GM06990 (cell line): Measurements from ENCODE around the gene RHOBTB3.

Source experiments
- DNase-seq: peaks from one replicate; pipeline ENCODE4 v3.0.0-alpha.2; 2011; ENCODE audit not compliant: insufficient read length; ENCODE audit errors: extremely low read depth
- H3K27me3 ChIP-seq: replicated peaks from 2 replicates; pipeline ENCODE4 v1.6.0; 2011; ENCODE audit warnings: low read length; ENCODE audit not compliant: control insufficient read depth, insufficient read depth
- H3K36me3 ChIP-seq: 2 replicates; pipeline ENCODE4 v1.5.1; 2011; ENCODE audit warnings: low read length; ENCODE audit not compliant: control insufficient read depth, insufficient read depth
- H3K4me3 ChIP-seq: replicated peaks from 2 replicates; pipeline ENCODE4 v1.5.1; 2011; ENCODE audit warnings: low read depth, mild to moderate bottlenecking, control low read depth, low read length
- CTCF ChIP-seq: IDR thresholded peaks from 2 replicates; pipeline ENCODE4 v1.5.1; 2011; ENCODE audit warnings: low read length, control low read depth, mild to moderate bottlenecking, inconsistent platforms; ENCODE audit not compliant: insufficient read depth, poor library complexity, severe bottlenecking

Gene RHOBTB3

GRCh38 chr5:95735406-95735805 is 4.3 kb downstream of the RHOBTB3 start:
- no peak overlapping the region for H3K4me3 ChIP-seq
- DNase-seq, result no peak
- no peak for TF ChIP-seq CTCF
- no peaks in the 10 kb centered on the region for H3K27me3 ChIP-seq
- H3K36me3 ChIP-seq, result no peaks in the 10 kb centered on the region; the same call in 1 of the 2 replicates

GRCh38 chr5:95738072-95738471 is 6.9 kb downstream of the RHOBTB3 start:
- no peaks in the 10 kb centered on the region; the same call in 1 of the 2 replicates for H3K36me3 ChIP-seq
- TF ChIP-seq CTCF, result no peak
- no peak for DNase-seq
- H3K4me3 ChIP-seq, result no peak overlapping the region
- no peaks in the 10 kb centered on the region for H3K27me3 ChIP-seq

- no peaks in the 10 kb centered on the region; the same call in 1 of the 2 replicates for H3K36me3 ChIP-seq
- no peaks in the 10 kb centered on the region for H3K27me3 ChIP-seq
- TF ChIP-seq CTCF, result no peak
- DNase-seq, result no peak
- H3K4me3 ChIP-seq, result no peak overlapping the region
These were observed 7.7 kb downstream of the RHOBTB3 start for GRCh38 chr5:95738834-95739233.

GRCh38 chr5:95739857-95740256 is 8.7 kb downstream of the RHOBTB3 start:
- no peaks in the 10 kb centered on the region for H3K27me3 ChIP-seq
- no peak for DNase-seq
- H3K4me3 ChIP-seq, result no peak overlapping the region
- no peaks in the 10 kb centered on the region; the same call in 1 of the 2 replicates for H3K36me3 ChIP-seq
- no peak for TF ChIP-seq CTCF

- TF ChIP-seq CTCF, result no peak
- H3K36me3 ChIP-seq, result no peaks in the 10 kb centered on the region; the same call in 1 of the 2 replicates
- H3K27me3 ChIP-seq, result no peaks in the 10 kb centered on the region
- no peak for DNase-seq
- no peak overlapping the region for H3K4me3 ChIP-seq
These were observed 10.3 kb downstream of the RHOBTB3 start for GRCh38 chr5:95741458-95741857.

GRCh38 chr5:95743232-95743631 is 12.1 kb downstream of the RHOBTB3 start:
- no peak for DNase-seq
- Histone ChIP-seq H3K27me3 (no peaks in the 10 kb centered on the region), H3K4me3 (no peak overlapping the region), H3K36me3 (no peaks in the 10 kb centered on the region; the same call in 1 of the 2 replicates)
- no peak for TF ChIP-seq CTCF
